GM19239 (cell line): ENCODE data around the gene DNER.
"Not testable (repeated sequence)": the region's sequence is repeated elsewhere in the genome, so short reads cannot be mapped to it uniquely, and the experiment has no call there.

Source experiments
- DNase-seq: peaks from one replicate; pipeline ENCODE4 v3.0.0; 2011; ENCODE audit warnings: low spot score; ENCODE audit not compliant: insufficient read length
- FAIRE-seq: peaks from 2 replicates; lab custom pipeline; 2011; peaks lifted over from hg19 to GRCh38; lab: Jason Lieb, UNC

DNER gene

GRCh38 chr2:229372207-229372606 is 342.1 kb downstream of the DNER start:
- FAIRE-seq = no peak

GRCh38 chr2:229371086-229371485 is 343.3 kb downstream of the DNER start:
- DNase-seq = no peak
- no peak for FAIRE-seq

More at GRCh38 chr2:229372207-229372606, 342.1 kb downstream of the DNER start:
- DNase-seq = no peak

DNA sequence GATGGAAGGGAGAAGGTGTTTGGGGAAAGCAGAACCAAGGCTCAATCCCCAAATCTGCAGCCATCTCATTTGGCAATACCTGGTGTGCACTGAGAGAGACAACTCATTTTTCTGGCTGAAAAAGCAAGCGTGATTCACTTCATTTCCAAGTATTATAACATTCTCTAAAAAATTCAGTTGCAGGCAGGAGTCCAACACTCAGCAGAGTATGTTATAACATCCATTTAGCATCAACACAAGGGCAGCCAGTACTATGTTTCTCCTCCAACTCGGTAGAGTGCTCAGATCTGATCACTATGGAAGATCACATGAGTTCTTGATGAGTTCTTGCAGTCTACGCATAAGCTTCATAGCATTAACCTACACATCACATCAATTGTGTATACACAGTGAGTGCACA is 343.8 kb downstream of the DNER start:
- no peak for FAIRE-seq

DNA sequence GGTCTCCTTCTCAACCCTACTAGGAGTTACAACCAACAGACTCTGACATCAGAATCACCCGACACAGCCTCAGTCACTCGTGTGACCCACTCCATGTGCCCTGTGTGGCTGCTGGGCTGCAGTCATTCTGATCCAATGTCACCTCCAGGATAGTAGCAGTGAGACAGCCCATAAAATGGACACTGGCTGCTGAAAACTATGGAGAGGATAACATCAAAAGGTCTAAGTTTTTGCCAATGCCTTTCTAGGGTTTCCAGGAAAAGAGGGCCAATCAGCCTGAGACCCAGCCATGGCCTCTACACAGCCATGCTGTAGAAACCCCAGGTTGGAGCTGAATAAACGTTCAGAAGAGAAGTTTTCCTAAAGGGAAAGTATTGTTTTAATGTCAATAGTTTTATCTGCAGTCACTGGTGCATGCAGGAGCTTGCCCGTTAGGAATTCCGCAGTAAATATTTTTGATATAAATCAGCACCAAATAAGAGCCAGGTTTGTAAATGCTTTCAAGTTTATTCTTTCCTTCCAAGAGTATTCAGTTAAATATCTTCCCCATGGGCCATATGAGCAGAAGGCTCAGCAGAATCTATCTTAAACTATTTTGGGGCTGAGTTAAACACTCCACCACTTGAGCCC is 351.1 kb downstream of the DNER start:
- DNase-seq = no peak
- no peak for FAIRE-seq

More for the DNA sequence above, 343.8 kb downstream of the DNER start:
- no peak for DNase-seq

DNA sequence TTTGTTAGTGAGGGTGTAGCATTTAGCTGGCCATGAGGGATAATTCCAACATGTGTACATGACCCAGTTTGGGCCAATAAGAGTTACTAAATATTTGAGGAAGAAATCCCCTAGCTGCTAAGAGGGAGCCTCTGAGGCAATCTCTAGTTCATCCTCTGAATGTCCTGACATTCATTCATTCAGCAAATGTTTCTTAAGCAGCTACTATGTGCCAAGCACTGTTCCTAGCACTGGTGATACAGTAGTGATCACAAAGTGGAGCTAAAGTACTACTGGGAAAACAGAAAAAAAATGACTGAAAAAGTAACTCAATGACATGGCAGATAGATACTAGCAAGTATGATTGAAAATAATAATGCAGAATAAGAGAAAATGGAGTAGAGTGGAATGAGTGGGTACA is 363.5 kb downstream of the DNER start:
- FAIRE-seq (no peak), DNase-seq (no peak)

GRCh38 chr2:229350117-229350805 is 364.1 kb downstream of the DNER start:
- no peak for FAIRE-seq
- DNase-seq = no peak

GRCh38 chr2:229348128-229348527 is 366.2 kb downstream of the DNER start:
- no peak for DNase-seq
- FAIRE-seq = no peak

DNA sequence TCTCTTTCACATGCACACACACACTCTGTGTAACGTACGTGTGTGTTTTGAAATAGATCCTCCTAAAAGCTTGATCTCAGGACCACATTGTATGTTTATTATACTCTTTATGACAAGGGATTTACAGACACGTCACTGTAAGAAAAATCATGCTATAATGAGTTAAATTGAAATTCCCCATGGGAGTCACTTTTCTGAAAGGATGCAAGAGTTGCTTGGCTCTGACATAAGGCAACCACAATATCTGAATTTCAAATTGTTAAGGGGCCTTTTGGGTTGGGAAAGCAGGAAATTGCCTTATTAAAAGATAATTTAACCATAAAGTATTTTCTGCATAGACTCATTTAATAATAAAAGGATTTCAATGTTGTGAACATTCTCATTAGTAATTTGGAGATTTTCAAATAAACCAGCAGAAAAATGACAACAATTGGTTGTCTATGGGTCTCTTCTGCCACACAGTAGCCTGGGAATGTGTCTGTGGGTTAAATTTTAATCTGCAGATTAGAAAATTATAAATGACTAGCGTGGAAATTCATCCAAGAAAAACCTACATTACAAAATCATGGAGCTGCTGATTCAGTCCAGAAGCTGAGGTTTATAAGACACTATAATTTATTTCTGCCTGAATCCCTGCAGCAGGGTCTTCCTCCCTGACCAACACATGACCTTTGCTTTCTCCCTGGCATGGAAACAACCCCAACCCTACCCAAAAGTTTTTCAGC is 367.4 kb downstream of the DNER start:
- DNase-seq = no peak
- FAIRE-seq = no peak

DNA sequence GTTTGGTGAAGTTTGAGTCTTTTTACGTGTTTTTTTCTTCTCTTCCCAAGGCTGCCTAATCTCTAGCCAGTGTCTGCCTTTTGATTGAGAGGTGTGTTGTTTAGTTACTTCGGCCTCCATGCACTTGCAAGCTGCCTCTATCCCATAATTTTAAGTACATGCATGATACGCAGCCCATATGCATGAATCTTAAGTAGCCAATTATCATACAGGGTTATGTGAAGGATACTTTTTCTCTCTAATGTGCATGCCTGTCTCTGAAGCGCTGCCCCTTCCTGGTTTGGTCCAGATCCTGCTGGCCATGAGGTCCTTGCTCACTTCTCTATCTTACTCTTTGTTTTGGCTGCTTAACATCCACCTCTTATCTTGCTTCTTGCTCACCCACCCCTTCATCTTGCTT is 369.4 kb downstream of the DNER start:
- no peak for FAIRE-seq

DNA sequence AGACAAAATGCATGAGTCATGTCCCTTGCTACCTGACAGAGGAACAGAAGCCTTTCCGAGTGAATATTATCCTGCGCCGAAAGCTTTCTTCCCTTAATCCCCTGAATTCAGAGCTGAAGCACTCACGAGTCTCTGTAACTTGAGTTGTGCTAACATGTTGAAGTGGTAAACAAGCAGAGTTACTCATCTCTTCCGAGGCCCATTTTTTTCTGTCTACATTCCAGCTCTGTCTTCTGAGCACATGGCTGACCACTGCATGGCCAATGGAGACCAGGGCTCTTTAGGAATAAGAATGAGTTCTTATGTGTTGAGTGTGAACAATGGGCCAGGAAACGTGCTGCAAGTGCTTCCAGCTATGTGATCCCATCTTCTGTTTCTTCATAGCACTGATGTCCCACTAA is 370.2 kb downstream of the DNER start:
- no peak for DNase-seq
- FAIRE-seq = no peak

More for the DNA sequence above, 369.4 kb downstream of the DNER start:
- DNase-seq = no peak

DNA sequence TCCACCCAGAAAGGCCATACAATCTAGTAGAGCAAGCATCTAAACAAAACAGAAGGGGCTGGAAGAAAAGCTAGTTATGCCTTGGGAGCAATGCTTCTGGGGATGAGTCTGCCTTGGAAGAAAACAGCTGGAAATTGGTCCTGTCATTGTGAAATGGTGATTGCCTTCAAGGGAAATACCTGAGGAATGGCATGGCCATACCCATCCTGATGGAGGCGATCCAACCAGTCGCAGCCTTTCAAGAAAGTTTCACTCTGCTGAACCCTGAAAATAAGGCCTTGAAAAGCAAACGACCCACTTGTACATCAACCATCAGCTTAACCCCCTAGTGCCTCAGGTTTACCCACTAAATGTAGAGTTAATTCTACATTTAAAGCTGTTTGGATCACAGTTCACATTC is 370.7 kb downstream of the DNER start:
- DNase-seq (no peak), FAIRE-seq (no peak)

- FAIRE-seq (no peak), DNase-seq (no peak)
These were observed 372.0 kb downstream of the DNER start for GRCh38 chr2:229342376-229342775.

- FAIRE-seq (no peak), DNase-seq (no peak)
These were observed 374.1 kb downstream of the DNER start for GRCh38 chr2:229340086-229340760.

GRCh38 chr2:229339618-229340017 is 374.7 kb downstream of the DNER start:
- DNase-seq = no peak
- no peak for FAIRE-seq

DNA sequence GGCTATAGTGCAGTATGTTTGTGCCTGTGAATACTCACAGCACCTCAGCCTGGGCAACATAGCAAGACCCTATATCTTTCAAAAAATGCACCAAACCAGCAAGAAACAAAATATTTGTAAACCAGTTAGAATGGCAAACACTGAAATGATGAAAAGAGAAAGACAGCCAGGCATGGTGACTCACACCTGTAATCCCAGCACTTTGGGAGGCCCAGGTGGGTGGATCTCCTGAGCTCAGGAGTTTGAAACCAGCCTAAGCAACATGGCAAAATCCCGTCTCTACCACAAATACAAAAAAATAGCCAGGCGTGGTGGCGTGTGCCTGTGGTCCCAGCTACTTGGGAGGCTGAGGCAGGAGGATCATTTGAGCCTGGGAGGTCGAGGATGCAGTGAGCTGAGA is 375.2 kb downstream of the DNER start:
- not testable (repeated sequence) for DNase-seq, FAIRE-seq

DNA sequence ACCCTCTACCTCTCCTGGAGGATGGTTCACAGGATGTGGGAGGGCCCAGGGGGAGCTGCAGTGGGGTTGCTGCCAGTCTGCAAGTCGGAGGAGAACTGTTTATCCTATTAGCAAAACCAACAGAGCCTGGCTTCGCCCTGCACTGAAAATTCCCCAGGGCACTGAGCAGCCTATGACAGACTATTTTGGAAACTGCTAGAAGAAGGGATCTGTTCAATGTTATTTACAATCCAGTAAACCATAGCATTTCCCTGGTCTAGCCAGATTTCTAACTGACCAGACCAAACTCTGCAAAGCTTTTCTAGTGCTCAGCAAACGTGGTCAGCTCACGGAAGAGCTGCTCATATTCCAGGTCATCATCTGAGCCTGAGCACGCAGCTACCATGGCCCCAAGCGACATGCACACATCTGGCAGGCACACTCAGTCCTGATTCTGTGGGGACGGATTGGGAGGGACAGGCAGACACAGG is 378.4 kb downstream of the DNER start:
- FAIRE-seq = no peak
- no peak for DNase-seq

- no peak for DNase-seq
- FAIRE-seq = no peak
These were observed 379.0 kb downstream of the DNER start for GRCh38 chr2:229335330-229335729.

- no peak for FAIRE-seq
These were observed 383.4 kb downstream of the DNER start for GRCh38 chr2:229330952-229331351.

GRCh38 chr2:229319558-229319957 is 394.8 kb downstream of the DNER start:
- FAIRE-seq = no peak
- no peak for DNase-seq

More at GRCh38 chr2:229330952-229331351, 383.4 kb downstream of the DNER start:
- DNase-seq = no peak

GRCh38 chr2:229314117-229314516 is 400.2 kb downstream of the DNER start:
- DNase-seq = no peak
- no peak for FAIRE-seq

GRCh38 chr2:229313591-229313990 is 400.8 kb downstream of the DNER start:
- DNase-seq (no peak), FAIRE-seq (no peak)
